Sigmoid colon (tissue), 4 donors: ENCODE data around the gene TSC22D4.

Experiments
- EP300 ChIP-seq, 4 donors: sonication (generic); formaldehyde crosslinking; IDR thresholded peaks; one replicate each; pipeline ENCODE4 v1.6.1; 2017; ENCODE audit warnings: antibody characterized with exemption in 4 of 4
- TF ChIP-seq, protein P1 (sequence below), 4 experiments: fragments of 450-650 bp in 3 of 4; fragments of 200-600 bp in 1 of 4; IDR thresholded peaks; one replicate each; pipeline ENCODE4 v1.5.1; 2016 to 2019; ENCODE audit warnings: antibody characterized with exemption in 4 of 4, mild to moderate bottlenecking in 3 of 4, moderate library complexity in 2 of 4

DNA sequence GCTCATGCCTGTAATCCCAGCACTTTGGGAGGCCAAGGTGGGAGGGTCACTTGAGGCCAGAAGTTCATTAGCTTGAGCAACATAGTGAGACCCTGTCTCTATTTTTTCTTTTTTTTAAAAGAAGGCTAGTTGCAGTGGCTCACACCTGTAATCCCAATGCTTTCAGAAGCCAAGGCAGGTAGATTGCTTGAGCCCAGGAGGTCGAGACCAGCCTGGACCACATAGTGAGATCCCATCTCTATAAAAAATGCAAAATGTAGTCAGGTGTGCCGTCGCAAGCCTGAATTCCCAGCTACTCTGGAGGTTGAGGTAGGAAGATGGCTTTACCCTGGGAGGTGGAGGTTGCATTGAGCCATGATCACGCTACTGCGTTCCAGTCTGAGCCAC, 12.2 kb upstream of the TSC22D4 start:
- TF ChIP-seq, protein P1, sequence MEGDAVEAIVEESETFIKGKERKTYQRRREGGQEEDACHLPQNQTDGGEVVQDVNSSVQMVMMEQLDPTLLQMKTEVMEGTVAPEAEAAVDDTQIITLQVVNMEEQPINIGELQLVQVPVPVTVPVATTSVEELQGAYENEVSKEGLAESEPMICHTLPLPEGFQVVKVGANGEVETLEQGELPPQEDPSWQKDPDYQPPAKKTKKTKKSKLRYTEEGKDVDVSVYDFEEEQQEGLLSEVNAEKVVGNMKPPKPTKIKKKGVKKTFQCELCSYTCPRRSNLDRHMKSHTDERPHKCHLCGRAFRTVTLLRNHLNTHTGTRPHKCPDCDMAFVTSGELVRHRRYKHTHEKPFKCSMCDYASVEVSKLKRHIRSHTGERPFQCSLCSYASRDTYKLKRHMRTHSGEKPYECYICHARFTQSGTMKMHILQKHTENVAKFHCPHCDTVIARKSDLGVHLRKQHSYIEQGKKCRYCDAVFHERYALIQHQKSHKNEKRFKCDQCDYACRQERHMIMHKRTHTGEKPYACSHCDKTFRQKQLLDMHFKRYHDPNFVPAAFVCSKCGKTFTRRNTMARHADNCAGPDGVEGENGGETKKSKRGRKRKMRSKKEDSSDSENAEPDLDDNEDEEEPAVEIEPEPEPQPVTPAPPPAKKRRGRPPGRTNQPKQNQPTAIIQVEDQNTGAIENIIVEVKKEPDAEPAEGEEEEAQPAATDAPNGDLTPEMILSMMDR (IDR thresholded peaks at IDR 0.05) = no peak
- no peak for TF ChIP-seq EP300 (IDR thresholded peaks at IDR 0.05)
